ENCODE results near the gene UROD. TPM values are rescaled to one million over a fixed set of nuclear protein-coding genes. Genes with fewer than 3 reads are reported as not detected.

UROD gene
- total and polyA plus RNA-seq, 11 donors, result 58.2 to 95.8 (median 80.1) TPM

- ATAC-seq (no peak), DNase-seq (no peak)
- no peaks in the 10 kb centered on the region for H3K4me1 ChIP-seq
- intact Hi-C loops (cut with DNase I), result no loop called here
- H3K27me3 ChIP-seq, result no peaks in the 10 kb centered on the region
- peaks cover 0 to 8% (median 0%) of the 10 kb centered on the region in 12 donors for H3K9me3 ChIP-seq
- H3K27ac ChIP-seq, result no peak overlapping the region
- TF ChIP-seq POLR2A (IDR thresholded peaks at IDR 0.05) (no peak), CTCF (IDR thresholded peaks at IDR 0.05) (no peak)
- 71 to 79% (median 73%) methylated on average over 2 of the region's 2 CpGs for WGBS, 4 donors
- no peaks in the 10 kb centered on the region for H3K36me3 ChIP-seq
- no peak overlapping the region for H3K4me3 ChIP-seq
These were observed 53.0 kb downstream of the UROD start for GRCh38 chr1:45065083-45065482.

Other genes starting within 250 kb of the UROD start
- gene RPS8, start 236.7 kb upstream of the UROD start, total RNA-seq, result 1,000 to 10,000 TPM in 3 of 9 donors, 100 to 1,000 TPM in 6; 576 to 1,019 (median 853) TPM
- gene RPS8, start 236.7 kb upstream of the UROD start, polyA plus RNA-seq, result 1,000 to 10,000 TPM; 1,199 to 1,848 TPM
- under 1 TPM in 3 of 9 donors, not detected in 6; 0.09 to 0.32 (median 0.23) TPM for gene BEST4, start 224.1 kb upstream of the UROD start, total RNA-seq
- gene BEST4, start 224.1 kb upstream of the UROD start, polyA plus RNA-seq, result under 1 TPM; 0.06 to 0.11 TPM
- gene PLK3, start 211.9 kb upstream of the UROD start, total RNA-seq, result 10 to 100 TPM in 2 of 9 donors, 1 to 10 TPM in 7; 4.5 to 17.9 (median 6.6) TPM
- 1 to 10 TPM; 5.8 to 6.9 TPM for gene PLK3, start 211.9 kb upstream of the UROD start, polyA plus RNA-seq
- 1 to 10 TPM in 3 of 9 donors, under 1 TPM in 5, not detected in 1; 0.54 to 1.0 (median 0.82) TPM for gene DYNLT4, start 204.9 kb upstream of the UROD start, total RNA-seq
- 1 to 10 TPM in 1 of 2 donors, under 1 TPM in 1; 0.36 to 1.7 TPM for gene DYNLT4, start 204.9 kb upstream of the UROD start, polyA plus RNA-seq
- gene BTBD19, start 203.7 kb upstream of the UROD start, total RNA-seq, result 1 to 10 TPM in 8 of 9 donors, under 1 TPM in 1; 0.56 to 7.4 (median 2.8) TPM
- 1 to 10 TPM; 2.6 to 6.2 TPM for gene BTBD19, start 203.7 kb upstream of the UROD start, polyA plus RNA-seq
- under 1 TPM in 8 of 9 donors, not detected in 1; 0.21 to 0.85 (median 0.41) TPM for gene PTCH2, start 169.0 kb upstream of the UROD start, total RNA-seq
- gene PTCH2, start 169.0 kb upstream of the UROD start, polyA plus RNA-seq, result under 1 TPM; 0.19 to 0.27 TPM
- gene EIF2B3, start 25.7 kb upstream of the UROD start, total RNA-seq, result 10 to 100 TPM; 27.5 to 48.8 (median 37.7) TPM
- gene EIF2B3, start 25.7 kb upstream of the UROD start, polyA plus RNA-seq, result 10 to 100 TPM; 33.3 to 50.6 TPM
- gene HECTD3, start 930 bp upstream of the UROD start, total RNA-seq, result 10 to 100 TPM; 17.6 to 34.3 (median 22.8) TPM
- 10 to 100 TPM; 18.9 to 30.1 TPM for gene HECTD3, start 930 bp upstream of the UROD start, polyA plus RNA-seq
- 1 to 10 TPM in 4 of 9 donors, under 1 TPM in 5; 0.39 to 1.7 (median 0.99) TPM for gene ZSWIM5, start 194.4 kb downstream of the UROD start, total RNA-seq
- under 1 TPM; 0.19 to 0.30 TPM for gene ZSWIM5, start 194.4 kb downstream of the UROD start, polyA plus RNA-seq